VCaP (cell line): ENCODE data around the gene SV2C.

Experiments used
- H3K27ac ChIP-seq: fragments of 450-650 bp; 2 replicates; pipeline ENCODE4 v1.5.1; 2017
- TF ChIP-seq, protein P1 (sequence below): fragments of 450-650 bp; conservative IDR thresholded peaks from 2 replicates; pipeline ENCODE4 v1.5.1; 2017; ENCODE audit warnings: mild to moderate bottlenecking, moderate library complexity

SV2C gene

GRCh38 chr5:76371960-76372322 lies 288.8 kb downstream of the SV2C start:
- no peak overlapping the region; the same call in 1 of the 2 replicates for H3K27ac ChIP-seq
- TF ChIP-seq, protein P1, sequence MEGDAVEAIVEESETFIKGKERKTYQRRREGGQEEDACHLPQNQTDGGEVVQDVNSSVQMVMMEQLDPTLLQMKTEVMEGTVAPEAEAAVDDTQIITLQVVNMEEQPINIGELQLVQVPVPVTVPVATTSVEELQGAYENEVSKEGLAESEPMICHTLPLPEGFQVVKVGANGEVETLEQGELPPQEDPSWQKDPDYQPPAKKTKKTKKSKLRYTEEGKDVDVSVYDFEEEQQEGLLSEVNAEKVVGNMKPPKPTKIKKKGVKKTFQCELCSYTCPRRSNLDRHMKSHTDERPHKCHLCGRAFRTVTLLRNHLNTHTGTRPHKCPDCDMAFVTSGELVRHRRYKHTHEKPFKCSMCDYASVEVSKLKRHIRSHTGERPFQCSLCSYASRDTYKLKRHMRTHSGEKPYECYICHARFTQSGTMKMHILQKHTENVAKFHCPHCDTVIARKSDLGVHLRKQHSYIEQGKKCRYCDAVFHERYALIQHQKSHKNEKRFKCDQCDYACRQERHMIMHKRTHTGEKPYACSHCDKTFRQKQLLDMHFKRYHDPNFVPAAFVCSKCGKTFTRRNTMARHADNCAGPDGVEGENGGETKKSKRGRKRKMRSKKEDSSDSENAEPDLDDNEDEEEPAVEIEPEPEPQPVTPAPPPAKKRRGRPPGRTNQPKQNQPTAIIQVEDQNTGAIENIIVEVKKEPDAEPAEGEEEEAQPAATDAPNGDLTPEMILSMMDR, result no peak

DNA sequence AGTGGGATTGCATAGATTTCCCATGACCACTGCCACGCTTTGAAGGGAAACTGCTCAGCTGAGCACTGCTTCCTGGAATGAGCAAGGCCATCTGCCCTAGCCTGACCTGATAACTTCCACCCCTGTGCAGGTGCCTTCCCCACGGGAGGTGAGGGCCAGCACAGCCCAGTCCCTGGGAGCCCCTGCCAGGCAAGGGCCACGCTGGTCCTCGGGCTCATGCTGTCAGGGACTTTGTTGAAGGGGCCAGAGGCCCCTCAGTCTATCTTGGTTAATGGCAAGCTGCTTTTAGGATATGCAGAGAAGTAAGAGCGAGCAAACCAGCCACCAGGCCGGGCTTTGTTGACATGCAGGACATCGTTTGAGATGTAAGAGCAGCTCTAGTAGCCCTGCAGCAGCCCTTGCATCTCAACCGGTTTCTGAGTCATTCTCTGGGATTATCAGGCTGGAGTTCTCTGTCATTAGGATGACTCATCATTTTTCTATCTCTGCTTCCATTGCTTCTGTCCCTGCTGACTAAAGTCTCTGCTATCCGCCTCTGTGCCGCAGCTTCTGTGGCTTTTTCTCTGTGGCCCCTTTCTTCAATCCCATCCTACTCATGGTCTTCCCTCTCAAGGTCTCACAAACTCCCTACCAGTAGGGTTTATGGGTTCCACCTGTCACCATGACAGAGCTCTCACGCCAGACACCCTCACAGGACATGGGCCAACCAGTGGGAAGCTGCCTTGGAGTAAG lies 289.3 kb downstream of the SV2C start:
- TF ChIP-seq, protein P1, result no peak
- no peak overlapping the region; the same call in 1 of the 2 replicates for H3K27ac ChIP-seq

DNA sequence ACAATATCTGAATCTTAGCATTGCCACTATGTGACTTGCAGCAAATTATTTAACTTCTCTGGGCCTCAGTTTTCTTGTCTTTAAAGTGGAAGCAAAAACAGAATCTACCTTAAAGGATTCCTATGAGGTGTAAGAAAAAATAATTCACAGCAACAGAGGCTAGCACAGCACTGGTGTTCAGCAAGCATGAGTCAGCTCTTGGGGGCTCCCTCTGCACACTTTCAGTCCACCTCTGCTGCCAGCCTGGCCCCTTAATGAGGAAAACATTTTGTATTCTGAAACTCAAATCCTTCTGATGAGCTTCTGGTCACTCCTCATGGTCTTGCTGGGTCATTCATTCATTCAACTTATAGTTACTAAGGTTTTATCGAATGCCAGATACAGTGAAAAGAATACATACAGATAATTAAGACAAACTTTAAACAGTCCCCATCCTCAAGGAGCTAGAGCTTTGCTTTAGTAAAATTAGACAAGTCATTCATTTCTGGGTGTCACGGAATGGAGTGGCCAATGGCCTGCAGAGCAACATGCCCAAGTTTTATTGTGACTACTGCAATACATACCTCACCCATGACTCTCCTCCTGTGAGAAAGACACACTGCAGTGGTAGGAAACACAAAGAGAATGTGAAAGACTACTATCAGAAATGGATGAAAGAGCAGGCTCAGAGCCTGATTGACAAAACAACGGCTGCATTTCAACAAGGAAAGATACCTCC lies 293.1 kb downstream of the SV2C start:
- TF ChIP-seq, protein P1, result no peak
- H3K27ac ChIP-seq, result no peak overlapping the region

DNA sequence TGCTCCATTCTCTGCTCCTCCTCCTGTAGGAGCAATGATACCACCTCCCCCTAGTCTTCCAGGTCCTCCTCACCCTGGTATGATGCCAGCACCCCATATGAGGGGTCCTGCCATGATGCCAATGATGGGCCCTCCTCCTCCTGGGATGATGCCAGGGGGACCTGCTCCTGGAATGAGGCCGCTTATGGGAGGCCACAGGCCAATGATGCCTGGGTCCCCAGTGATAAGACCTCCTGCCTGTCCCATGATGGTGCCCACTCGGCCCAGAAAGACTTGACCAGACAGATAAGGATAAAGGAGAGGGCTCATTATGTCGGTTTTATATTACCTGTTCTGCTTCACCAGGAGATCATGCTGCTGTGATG lies 293.7 kb downstream of the SV2C start:
- TF ChIP-seq, protein P1, result no peak
- no peak overlapping the region for H3K27ac ChIP-seq

GRCh38 chr5:76378355-76378754 lies 295.2 kb downstream of the SV2C start:
- TF ChIP-seq, protein P1, result no peak
- peak overlapping the region; percentile 88 for H3K27ac ChIP-seq

DNA sequence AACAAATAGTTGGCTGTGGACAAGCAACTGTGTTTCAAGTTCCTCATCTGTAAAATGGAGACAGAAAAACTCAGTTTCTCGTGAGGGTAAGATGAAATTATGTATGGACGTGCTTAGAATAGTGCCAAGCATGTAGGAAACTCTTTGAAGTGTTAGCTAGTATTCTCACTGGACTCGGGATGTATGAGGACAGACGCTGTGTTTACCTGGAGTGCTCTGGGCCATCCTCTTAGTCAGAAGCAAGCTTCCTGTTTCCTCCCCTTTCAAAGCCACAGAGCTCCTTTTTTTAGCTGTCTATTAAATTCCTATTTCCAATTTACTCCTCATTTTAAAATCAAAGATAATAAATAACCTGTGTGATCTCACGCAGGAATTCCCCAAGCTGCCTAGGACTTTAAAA lies 296.1 kb downstream of the SV2C start:
- H3K27ac ChIP-seq, result peak overlapping the region; percentile 88
- TF ChIP-seq, protein P1, result no peak

- TF ChIP-seq, protein P1, result no peak
- peak overlapping the region; percentile 88 for H3K27ac ChIP-seq
Measured at GRCh38 chr5:76379855-76380254, 296.7 kb downstream of the SV2C start.
